GM12875 (cell line): Measurements from ENCODE around the gene MT3.

ENCODE experiments used
- H3K4me3 ChIP-seq: one replicate; pipeline ENCODE4 v1.5.1; 2011; ENCODE audit warnings: low read depth, low read length, control low read depth
- CTCF ChIP-seq: IDR thresholded peaks from 2 replicates; pipeline ENCODE4 v1.5.1; 2011; ENCODE audit warnings: low read depth, mild to moderate bottlenecking, control low read depth, inconsistent platforms, low read length, moderate library complexity, borderline replicate concordance; ENCODE audit not compliant: insufficient read depth

Gene MT3

GRCh38 chr16:56549744-56550385 lies 39.5 kb upstream of the MT3 start:
- no peak for TF ChIP-seq CTCF

GRCh38 chr16:56551796-56552738 lies 37.3 kb upstream of the MT3 start:
- no peak for TF ChIP-seq CTCF
- H3K4me3 ChIP-seq: no peak overlapping the region

More at GRCh38 chr16:56549744-56550385, 39.5 kb upstream of the MT3 start:
- H3K4me3 ChIP-seq: no peak overlapping the region

- H3K4me3 ChIP-seq: no peak overlapping the region
- no peak for TF ChIP-seq CTCF
Observed at GRCh38 chr16:56554441-56554840, 34.9 kb upstream of the MT3 start.

GRCh38 chr16:56558024-56558747 lies 31.1 kb upstream of the MT3 start:
- no peak for TF ChIP-seq CTCF
- no peak overlapping the region for H3K4me3 ChIP-seq

GRCh38 chr16:56559109-56559508 lies 30.2 kb upstream of the MT3 start:
- no peak overlapping the region for H3K4me3 ChIP-seq
- no peak for TF ChIP-seq CTCF

GRCh38 chr16:56560447-56560846 lies 28.9 kb upstream of the MT3 start:
- TF ChIP-seq CTCF: no peak
- no peak overlapping the region for H3K4me3 ChIP-seq
